GM21737 (cell line): ENCODE measurements around the gene CAPN14.

ENCODE experiments used
- ATAC-seq: cut with Tn5 transposase; IDR thresholded peaks from one replicate; pipeline ENCODE4 v1.9.1; 2021; ENCODE audit warnings: mild to moderate bottlenecking, moderate library complexity; ENCODE audit not compliant: unreplicated experiment

The CAPN14 gene

GRCh38 chr2:31243053-31243452 is 25.7 kb upstream of the CAPN14 start:
- ATAC-seq: no peak

GRCh38 chr2:31241625-31242270 is 24.4 kb upstream of the CAPN14 start:
- ATAC-seq: no peak

- ATAC-seq: no peak
These were observed 23.4 kb upstream of the CAPN14 start for GRCh38 chr2:31240381-31241365.

GRCh38 chr2:31239593-31240177 is 22.4 kb upstream of the CAPN14 start:
- ATAC-seq: no peak

- ATAC-seq: no peak
These were observed 21.7 kb upstream of the CAPN14 start for GRCh38 chr2:31238906-31239592.

- ATAC-seq: no peak
These were observed 21.0 kb upstream of the CAPN14 start for GRCh38 chr2:31238126-31238905.

GRCh38 chr2:31237348-31238017 is 20.2 kb upstream of the CAPN14 start:
- no peak for ATAC-seq

GRCh38 chr2:31236433-31237205 is 19.3 kb upstream of the CAPN14 start:
- no peak for ATAC-seq

GRCh38 chr2:31235504-31235902 is 18.2 kb upstream of the CAPN14 start:
- no peak for ATAC-seq

GRCh38 chr2:31234683-31235503 is 17.6 kb upstream of the CAPN14 start:
- ATAC-seq: no peak

- ATAC-seq: peak; percentile 93
These were observed 16.7 kb upstream of the CAPN14 start, which contains the start of gene EHD3 for GRCh38 chr2:31233741-31234682. Gene EHD3 (plus strand): TSS chr2:31234152. CDS start chr2:31234622, 470 bp downstream.

- no peak for ATAC-seq
These were observed 15.9 kb upstream of the CAPN14 start for GRCh38 chr2:31233231-31233630.

GRCh38 chr2:31232586-31232985 is 15.3 kb upstream of the CAPN14 start:
- ATAC-seq: no peak

- no peak for ATAC-seq
These were observed 14.4 kb upstream of the CAPN14 start for GRCh38 chr2:31231571-31232302.

GRCh38 chr2:31230751-31231150 is 13.4 kb upstream of the CAPN14 start:
- ATAC-seq: no peak

- no peak for ATAC-seq
These were observed 11.4 kb upstream of the CAPN14 start for GRCh38 chr2:31228717-31229116.
